Upper lobe of left lung (tissue), 6 donors: ENCODE data around the gene ECI1. TPM values are rescaled to one million over a fixed set of nuclear protein-coding genes. Genes with fewer than 3 reads are reported as not detected.

ENCODE experiments used
- ATAC-seq, 2 donors: fragments of 200-7000 bp; cut with Tn5 transposase; one replicate each; pipeline ENCODE4 v1.9.1; 2022; ENCODE audit warnings: mild to moderate bottlenecking in 2 of 2, moderate library complexity in 2 of 2; ENCODE audit not compliant: low FRiP score in 2 of 2
- DNase-seq, 2 donors: peaks; one replicate each; pipeline ENCODE4 v3.0.0-alpha.2; 2019 to 2020
- H3K27ac ChIP-seq, 4 donors: fragments of 200-600 bp; sonication (generic); one replicate each; pipeline ENCODE4 v1.5.1; 2016 to 2019
- H3K27me3 ChIP-seq, 4 donors: fragments of 200-600 bp; sonication (generic); one replicate each; pipeline ENCODE4 v1.5.1; 2017 to 2019
- H3K36me3 ChIP-seq, 4 donors: fragments of 200-600 bp; sonication (generic); one replicate each; pipeline ENCODE4 v1.5.1; 2016 to 2019
- H3K4me1 ChIP-seq, 4 donors: fragments of 200-600 bp; sonication (generic); one replicate each; pipeline ENCODE4 v1.5.1; 2018 to 2019
- H3K4me3 ChIP-seq, 4 donors: fragments of 200-600 bp; sonication (generic); one replicate each; pipeline ENCODE4 v1.5.1; 2017 to 2019; ENCODE audit warnings: mild to moderate bottlenecking in 2 of 4, moderate library complexity in 1 of 4
- H3K9me3 ChIP-seq, 4 donors: fragments of 200-600 bp; sonication (generic); one replicate each; pipeline ENCODE4 v1.5.1; 2018 to 2019
- EP300 ChIP-seq, 4 donors: sonication (generic); formaldehyde crosslinking; IDR thresholded peaks; one replicate each; pipeline ENCODE4 v1.5.1; 2017; ENCODE audit warnings: antibody characterized with exemption in 4 of 4, control low read depth in 2 of 4
- POLR2A ChIP-seq, 4 donors: fragments of 450-650 bp; IDR thresholded peaks; one replicate each; pipeline ENCODE4 v1.5.1; 2016 to 2017; ENCODE audit warnings: antibody characterized with exemption in 4 of 4, mild to moderate bottlenecking in 2 of 4
- POLR2AphosphoS5 ChIP-seq, 2 donors: sonication (generic); formaldehyde crosslinking; IDR thresholded peaks; one replicate each; pipeline ENCODE4 v1.5.1; 2017; ENCODE audit warnings: antibody characterized with exemption in 2 of 2
- WGBS, 2 donors: methylation state at CpG; one replicate each; pipeline ENCODE4 v1.1.5; 2017 to 2018; 5-methylcytosine and 5-hydroxymethylcytosine counted together
- total RNA-seq, 6 donors: library from RNA; depleted of rRNA in 4 of 6; stranded (reverse); fragments of >200 nt in 4 of 6; gene quantifications; one replicate each; pipeline versions ENCODE4 v1.1.0 to v1.2.1, GENCODE V29; 2016 to 2021
- TF ChIP-seq, protein P1 (sequence below), 6 experiments: fragments of 450-650 bp in 4 of 6; fragments of 200-600 bp in 2 of 6; sonication (generic) in 2 of 6; IDR thresholded peaks; one replicate each; pipeline ENCODE4 v1.5.1; 2016 to 2019; ENCODE audit warnings: antibody characterized with exemption in 6 of 6
- donor health status: DM: no; HTN: no; CAD: no; lungs with moderate emphysema.
- donor health status: DM: no; HTN: yes; CAD: no; lungs with severe emphysema.

The ECI1 gene
- total RNA-seq, 6 donors from 2014 or later: 48.1 to 75.5 (median 68.2) TPM

- Histone ChIP-seq H3K36me3 (peaks cover 0 to 33% (median 22%) of the 10 kb centered on the region in 4 donors), H3K27me3 (no peaks in the 10 kb centered on the region), H3K4me3 (peak overlapping the region in 3 of 4 donors; percentile 92 to 97 (median 96)), H3K9me3 (no peaks in the 10 kb centered on the region), H3K4me1 (peaks cover 31 to 37% (median 34%) of the 10 kb centered on the region in 4 donors), H3K27ac (peak overlapping the region; percentile 52 to 87 (median 67))
- ATAC-seq: peak in 1 of 2 donors; percentile 59
- peak; percentile 77 to 79 for DNase-seq
- TF ChIP-seq EP300 (IDR thresholded peaks at IDR 0.05) (no peak), POLR2AphosphoS5 (IDR thresholded peaks at IDR 0.05) (peak; percentile 5 to 37), POLR2A (IDR thresholded peaks at IDR 0.05) (no peak)
- TF ChIP-seq, protein P1, sequence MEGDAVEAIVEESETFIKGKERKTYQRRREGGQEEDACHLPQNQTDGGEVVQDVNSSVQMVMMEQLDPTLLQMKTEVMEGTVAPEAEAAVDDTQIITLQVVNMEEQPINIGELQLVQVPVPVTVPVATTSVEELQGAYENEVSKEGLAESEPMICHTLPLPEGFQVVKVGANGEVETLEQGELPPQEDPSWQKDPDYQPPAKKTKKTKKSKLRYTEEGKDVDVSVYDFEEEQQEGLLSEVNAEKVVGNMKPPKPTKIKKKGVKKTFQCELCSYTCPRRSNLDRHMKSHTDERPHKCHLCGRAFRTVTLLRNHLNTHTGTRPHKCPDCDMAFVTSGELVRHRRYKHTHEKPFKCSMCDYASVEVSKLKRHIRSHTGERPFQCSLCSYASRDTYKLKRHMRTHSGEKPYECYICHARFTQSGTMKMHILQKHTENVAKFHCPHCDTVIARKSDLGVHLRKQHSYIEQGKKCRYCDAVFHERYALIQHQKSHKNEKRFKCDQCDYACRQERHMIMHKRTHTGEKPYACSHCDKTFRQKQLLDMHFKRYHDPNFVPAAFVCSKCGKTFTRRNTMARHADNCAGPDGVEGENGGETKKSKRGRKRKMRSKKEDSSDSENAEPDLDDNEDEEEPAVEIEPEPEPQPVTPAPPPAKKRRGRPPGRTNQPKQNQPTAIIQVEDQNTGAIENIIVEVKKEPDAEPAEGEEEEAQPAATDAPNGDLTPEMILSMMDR (IDR thresholded peaks at IDR 0.05): no peak
- WGBS, 2 donors: 53 to 55% methylated on average over 13 to 19 of the region's 19 CpGs
These were observed 38.7 kb downstream of the ECI1 start for GRCh38 chr16:2212362-2213324.

- peak overlapping the region; percentile 10 to 87 (median 63) for H3K27ac ChIP-seq
- H3K27me3 ChIP-seq: no peaks in the 10 kb centered on the region
- TF ChIP-seq POLR2A (IDR thresholded peaks at IDR 0.05) (no peak), EP300 (IDR thresholded peaks at IDR 0.05) (no peak), POLR2AphosphoS5 (IDR thresholded peaks at IDR 0.05) (no peak)
- TF ChIP-seq, protein P1 (IDR thresholded peaks at IDR 0.05): no peak
- ATAC-seq (no peak), DNase-seq (no peak)
- no peaks in the 10 kb centered on the region for H3K9me3 ChIP-seq
- WGBS, 2 donors: 73 to 76% methylated on average over 3 to 11 of the region's 11 CpGs
- H3K4me1 ChIP-seq: peaks cover 31 to 40% (median 34%) of the 10 kb centered on the region in 4 donors
- H3K4me3 ChIP-seq: no peak overlapping the region
- H3K36me3 ChIP-seq: peaks cover 0 to 41% (median 29%) of the 10 kb centered on the region in 4 donors
These were observed 39.5 kb downstream of the ECI1 start for GRCh38 chr16:2211923-2212347.

- Histone ChIP-seq H3K4me3 (no peak within 1 kb of the TSS), H3K36me3 (peaks cover 0 to 42% (median 33%) of the 10 kb centered on the region in 4 donors), H3K9me3 (no peaks in the 10 kb centered on the region), H3K27ac (peak within 1 kb of the TSS; percentile 10 to 87 (median 63)), H3K4me1 (peaks cover 38 to 49% (median 40%) of the 10 kb centered on the region in 4 donors), H3K27me3 (no peaks in the 10 kb centered on the region)
- no peak for TF ChIP-seq EP300 (IDR thresholded peaks at IDR 0.05)
- TF ChIP-seq, protein P1 (IDR thresholded peaks at IDR 0.05): no peak
- TF ChIP-seq POLR2AphosphoS5 (IDR thresholded peaks at IDR 0.05): no peak
- no peak for TF ChIP-seq POLR2A (IDR thresholded peaks at IDR 0.05)
- DNase-seq (no peak), ATAC-seq (no peak)
- WGBS, 2 donors: 73 to 84% methylated on average over 6 to 16 of the region's 24 CpGs
These were observed 40.7 kb downstream of the ECI1 start, which contains the start of gene BRICD5 for GRCh38 chr16:2210386-2211365. Gene BRICD5 (minus strand): TSS chr16:2210863. CDS start chr16:2210833, 30 bp downstream.

DNA sequence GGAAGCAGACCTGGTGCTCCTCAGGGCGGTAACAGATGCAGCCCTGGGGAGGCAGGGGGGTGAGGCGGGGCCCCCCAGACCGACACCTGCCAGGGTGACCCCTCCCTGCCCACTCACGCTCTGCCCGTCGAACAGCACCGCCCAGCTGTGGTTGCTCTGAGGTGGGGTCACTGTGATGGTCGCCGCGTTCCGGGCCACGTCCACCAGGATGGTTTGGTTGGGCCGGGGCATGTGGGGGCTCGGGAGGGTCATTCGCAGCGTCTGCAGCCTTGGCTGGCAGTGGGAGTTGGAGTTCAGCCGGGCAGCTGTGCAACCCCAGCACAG is 41.4 kb downstream of the ECI1 start:
- peak in 1 of 2 donors; percentile 70 for DNase-seq
- no peak for ATAC-seq
- no peak overlapping the region for H3K27ac ChIP-seq
- no CpG with 5 or more reads among the region's 17 CpGs for WGBS, 2 donors
- H3K27me3 ChIP-seq: no peaks in the 10 kb centered on the region
- no peak overlapping the region for H3K4me3 ChIP-seq
- peaks cover 34 to 44% (median 36%) of the 10 kb centered on the region in 4 donors for H3K4me1 ChIP-seq
- peaks cover 0 to 42% (median 33%) of the 10 kb centered on the region in 4 donors for H3K36me3 ChIP-seq
- no peaks in the 10 kb centered on the region for H3K9me3 ChIP-seq
- no peak for TF ChIP-seq EP300 (IDR thresholded peaks at IDR 0.05)
- TF ChIP-seq POLR2AphosphoS5 (IDR thresholded peaks at IDR 0.05): no peak
